ENCODE measurements around the gene ZNF662.

ZNF662 gene

DNA sequence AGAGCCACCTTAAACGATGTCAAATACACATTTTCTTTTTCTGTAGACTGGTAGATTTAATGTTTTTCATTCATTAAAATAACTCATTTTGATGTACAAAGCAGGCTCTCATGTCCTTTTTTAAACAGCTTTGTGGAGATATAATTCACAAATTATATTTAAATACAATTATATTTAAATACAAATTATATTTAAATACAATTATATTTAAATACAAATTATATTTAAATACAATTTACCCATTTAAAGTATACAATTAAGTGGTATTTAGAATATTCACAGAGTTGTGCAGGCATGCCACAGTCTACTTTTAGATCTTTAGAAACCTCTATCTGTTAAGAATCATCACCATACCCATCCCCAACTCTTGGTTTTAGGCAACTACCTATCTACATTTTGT is 36.8 kb downstream of the ZNF662 start:
- no peak for DNase-seq

DNA sequence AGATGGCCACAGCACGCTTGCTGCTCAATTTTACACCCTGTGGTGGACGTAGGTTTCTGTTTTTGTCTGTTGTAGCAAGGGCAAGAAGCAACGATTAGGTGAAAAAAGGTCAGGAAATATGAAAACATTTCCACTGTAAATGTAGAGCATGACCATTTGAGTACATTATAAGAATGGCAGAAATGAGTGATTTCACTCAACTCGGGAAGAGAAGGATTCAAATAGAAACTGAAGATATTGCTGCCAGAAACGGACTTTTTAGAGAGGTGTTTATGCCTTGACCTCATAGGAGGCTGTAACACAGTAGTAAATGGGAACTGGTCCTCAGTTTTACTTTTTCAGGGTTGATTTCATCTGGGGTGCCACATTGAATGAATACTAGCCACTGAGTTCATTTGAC is 40.1 kb downstream of the ZNF662 start:
- no peak for DNase-seq

DNA sequence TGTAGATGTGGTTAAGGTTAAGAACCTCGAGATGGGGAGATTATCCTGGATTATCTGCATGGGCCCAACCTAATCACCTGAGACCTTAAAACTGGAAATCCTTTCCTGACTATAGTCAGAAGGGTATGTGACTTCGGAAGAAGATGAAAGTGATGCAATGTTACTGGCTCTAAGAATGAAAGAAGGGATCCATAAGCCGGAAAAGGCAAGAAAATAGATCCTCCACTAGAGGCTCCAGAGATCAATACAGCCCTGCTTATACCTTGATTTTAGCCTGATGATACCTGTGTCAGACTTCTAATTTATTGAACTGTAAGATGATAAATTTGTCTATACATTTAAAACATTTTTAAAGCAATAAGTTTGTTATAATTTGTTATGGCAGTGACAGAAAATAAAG is 51.6 kb downstream of the ZNF662 start:
- DNase-seq: no peak

DNA sequence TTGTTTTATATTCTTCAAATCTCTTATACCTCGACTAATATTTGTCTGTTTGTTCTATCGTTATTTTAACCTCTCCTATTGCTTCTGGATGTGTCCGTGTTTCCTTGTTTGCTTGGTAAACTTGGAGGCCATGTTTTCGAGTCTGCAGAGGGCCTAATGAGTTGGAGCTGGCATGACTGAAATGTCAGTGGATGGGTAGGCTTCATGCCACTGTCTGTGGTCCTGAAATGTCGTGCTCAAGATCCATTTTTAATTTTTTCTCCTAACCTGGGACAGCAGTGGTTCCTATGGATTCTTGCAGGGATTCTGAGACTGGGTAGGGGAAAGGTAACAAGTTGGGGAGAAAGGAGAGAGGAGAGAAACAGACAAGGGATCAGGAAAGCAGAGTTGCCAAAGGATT is 54.3 kb downstream of the ZNF662 start:
- peak; percentile 3 for DNase-seq

GRCh38 chr3:42960786-42961185 is 54.8 kb downstream of the ZNF662 start:
- no peak for DNase-seq

- peak; percentile 43 for DNase-seq
These were observed 55.7 kb downstream of the ZNF662 start for GRCh38 chr3:42961633-42962032.

GRCh38 chr3:42963269-42963668 is 57.3 kb downstream of the ZNF662 start:
- no peak for DNase-seq

DNA sequence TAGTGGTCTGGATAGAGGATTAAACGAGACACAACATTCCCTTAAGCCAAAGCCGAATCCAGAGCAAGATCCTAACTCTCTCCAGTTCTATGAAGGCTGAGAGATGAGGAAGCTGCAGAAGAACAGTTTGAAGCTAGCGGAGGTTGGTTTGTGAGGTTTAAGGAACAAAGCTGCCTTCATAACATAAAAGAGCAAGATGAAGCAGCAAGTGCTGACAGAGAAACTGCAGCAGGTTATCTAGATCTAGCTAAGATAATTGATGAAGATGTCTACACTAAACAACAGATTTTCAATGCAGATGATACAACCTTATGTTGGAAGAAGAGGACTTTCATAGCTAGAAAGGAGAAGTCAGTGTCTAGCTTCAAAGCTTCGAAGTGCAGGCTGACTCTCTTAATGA is 58.3 kb downstream of the ZNF662 start:
- no peak for DNase-seq
